Measurements from ENCODE around the gene EPHA7. TPM values are rescaled to one million over a fixed set of nuclear protein-coding genes. Genes with fewer than 3 reads are reported as not detected.

The EPHA7 gene
- total and polyA plus RNA-seq, 2 donors from 2014 or later, result 2.6 to 27.0 TPM

- Histone ChIP-seq H3K27me3 (ENCODE audit: control insufficient read depth, insufficient read depth, low read length) (no peaks in the 10 kb centered on the region), H3K4me3 (ENCODE audit: low read length in 3 of 3) (no peak overlapping the region), H3K9me3 (ENCODE audit: control insufficient read depth in 2 of 3, insufficient read depth in 1 of 3, low read length in 3 of 3) (no peaks in the 10 kb centered on the region), H3K27ac (ENCODE audit: low read depth in 2 of 2, low read length in 2 of 2) (no peak overlapping the region), H3K9ac (ENCODE audit: low read length in 3 of 3) (no peak overlapping the region), H3K36me3 (ENCODE audit: control insufficient read depth in 2 of 3, insufficient read depth in 3 of 3, low read length in 3 of 3) (no peaks in the 10 kb centered on the region), H3K4me1 (ENCODE audit: control insufficient read depth in 2 of 3, insufficient read depth in 2 of 3, low read depth in 1 of 3, low read length in 3 of 3) (no peaks in the 10 kb centered on the region)
- no peak for FAIRE-seq
- no peak for TF ChIP-seq CTCF (IDR thresholded peaks at IDR 0.05; ENCODE audit: borderline replicate concordance, extremely low read depth, insufficient read depth)
- intact Hi-C loops (cut with DNase I), result no loop called here
- no peak for DNase-seq
Measured at GRCh38 chr6:93453956-93454355, 34.6 kb upstream of the EPHA7 start.

- intact Hi-C loops (cut with DNase I), result no loop called here
- DNase-seq, result no peak
- no peak for TF ChIP-seq CTCF (IDR thresholded peaks at IDR 0.05; ENCODE audit: borderline replicate concordance, extremely low read depth, insufficient read depth)
- FAIRE-seq, result no peak
- no peak overlapping the region for H3K4me3 ChIP-seq (ENCODE audit: low read length in 3 of 3)
- no peaks in the 10 kb centered on the region for H3K9me3 ChIP-seq (ENCODE audit: control insufficient read depth in 2 of 3, insufficient read depth in 1 of 3, low read length in 3 of 3)
- no peak overlapping the region for H3K27ac ChIP-seq (ENCODE audit: low read depth in 2 of 2, low read length in 2 of 2)
- no peaks in the 10 kb centered on the region for H3K4me1 ChIP-seq (ENCODE audit: control insufficient read depth in 2 of 3, insufficient read depth in 2 of 3, low read depth in 1 of 3, low read length in 3 of 3)
- no peaks in the 10 kb centered on the region for H3K36me3 ChIP-seq (ENCODE audit: control insufficient read depth in 2 of 3, insufficient read depth in 3 of 3, low read length in 3 of 3)
- H3K9ac ChIP-seq (ENCODE audit: low read length in 3 of 3), result no peak overlapping the region
- no peaks in the 10 kb centered on the region for H3K27me3 ChIP-seq (ENCODE audit: control insufficient read depth, insufficient read depth, low read length)
Measured at GRCh38 chr6:93447874-93448273, 28.5 kb upstream of the EPHA7 start.

- H3K36me3 ChIP-seq (ENCODE audit: control insufficient read depth in 2 of 3, insufficient read depth in 3 of 3, low read length in 3 of 3), result no peaks in the 10 kb centered on the region
- no peak overlapping the region for H3K27ac ChIP-seq (ENCODE audit: low read depth in 2 of 2, low read length in 2 of 2)
- DNase-seq (no peak), FAIRE-seq (no peak)
- no peak for TF ChIP-seq CTCF (IDR thresholded peaks at IDR 0.05; ENCODE audit: borderline replicate concordance, extremely low read depth, insufficient read depth)
- no peaks in the 10 kb centered on the region for H3K27me3 ChIP-seq (ENCODE audit: control insufficient read depth, insufficient read depth, low read length)
- no peak overlapping the region for H3K9ac ChIP-seq (ENCODE audit: low read length in 3 of 3)
- no peaks in the 10 kb centered on the region for H3K4me1 ChIP-seq (ENCODE audit: control insufficient read depth in 2 of 3, insufficient read depth in 2 of 3, low read depth in 1 of 3, low read length in 3 of 3)
- no peak overlapping the region for H3K4me3 ChIP-seq (ENCODE audit: low read length in 3 of 3)
- no peaks in the 10 kb centered on the region for H3K9me3 ChIP-seq (ENCODE audit: control insufficient read depth in 2 of 3, insufficient read depth in 1 of 3, low read length in 3 of 3)
- intact Hi-C loops (cut with DNase I), result no loop called here
Measured at GRCh38 chr6:93437491-93437890, 18.1 kb upstream of the EPHA7 start.

GRCh38 chr6:93433592-93433991 is 14.2 kb upstream of the EPHA7 start:
- TF ChIP-seq CTCF (IDR thresholded peaks at IDR 0.05; ENCODE audit: borderline replicate concordance, extremely low read depth, insufficient read depth), result no peak
- FAIRE-seq, result no peak

More at GRCh38 chr6:93433592-93433991, 14.2 kb upstream of the EPHA7 start:
- intact Hi-C loops (cut with DNase I), result no loop called here
- no peak for DNase-seq
- Histone ChIP-seq H3K27ac (ENCODE audit: low read depth in 2 of 2, low read length in 2 of 2) (no peak overlapping the region), H3K9me3 (ENCODE audit: control insufficient read depth in 2 of 3, insufficient read depth in 1 of 3, low read length in 3 of 3) (no peaks in the 10 kb centered on the region), H3K9ac (ENCODE audit: low read length in 3 of 3) (no peak overlapping the region), H3K36me3 (ENCODE audit: control insufficient read depth in 2 of 3, insufficient read depth in 3 of 3, low read length in 3 of 3) (no peaks in the 10 kb centered on the region), H3K27me3 (ENCODE audit: control insufficient read depth, insufficient read depth, low read length) (no peaks in the 10 kb centered on the region), H3K4me1 (ENCODE audit: control insufficient read depth in 2 of 3, insufficient read depth in 2 of 3, low read depth in 1 of 3, low read length in 3 of 3) (no peaks in the 10 kb centered on the region), H3K4me3 (ENCODE audit: low read length in 3 of 3) (no peak overlapping the region)
